GM23248 (cell line): ENCODE measurements around the gene VEGFC. TPM values are rescaled to one million over a fixed set of nuclear protein-coding genes. Genes with fewer than 3 reads are reported as not detected.

Experiments used
- DNase-seq: peaks from one replicate; pipeline ENCODE4 v3.0.0-alpha.2; 2015
- H2AFZ ChIP-seq: fragments of 200-600 bp; sonication (generic); 2 replicates; pipeline ENCODE4 v1.6.1; 2016; ENCODE audit warnings: antibody characterized with exemption
- H3F3A ChIP-seq: fragments of 200-600 bp; sonication (generic); 2 replicates; pipeline ENCODE4 v1.6.1; 2016; ENCODE audit warnings: mild to moderate bottlenecking, antibody characterized with exemption, mixed run types; ENCODE audit not compliant: insufficient read depth
- H3K27ac ChIP-seq: fragments of 200-600 bp; sonication (generic); 2 replicates; pipeline ENCODE4 v1.5.1; 2016; ENCODE audit warnings: mild to moderate bottlenecking
- H3K27me3 ChIP-seq: fragments of 200-600 bp; sonication (generic); replicated peaks from 2 replicates; pipeline ENCODE4 v1.6.1; 2016; ENCODE audit warnings: mild to moderate bottlenecking; ENCODE audit not compliant: insufficient read depth
- H3K36me3 ChIP-seq: fragments of 200-600 bp; sonication (generic); 2 replicates; pipeline ENCODE4 v1.6.1; 2016; ENCODE audit warnings: low read depth, mild to moderate bottlenecking
- H3K4me1 ChIP-seq: fragments of 200-600 bp; sonication (generic); 2 replicates; pipeline ENCODE4 v1.6.1; 2016; ENCODE audit warnings: mild to moderate bottlenecking; ENCODE audit not compliant: insufficient read depth
- H3K4me2 ChIP-seq: fragments of 200-600 bp; sonication (generic); one replicate; pipeline ENCODE4 v1.6.1; 2016; ENCODE audit warnings: mild to moderate bottlenecking; ENCODE audit not compliant: unreplicated experiment
- H3K4me3 ChIP-seq: fragments of 200-600 bp; sonication (generic); 2 replicates; pipeline ENCODE4 v1.5.1; 2016; ENCODE audit warnings: mild to moderate bottlenecking
- H3K79me2 ChIP-seq: fragments of 200-600 bp; sonication (generic); 2 replicates; pipeline ENCODE4 v1.6.1; 2016; ENCODE audit warnings: mild to moderate bottlenecking; ENCODE audit not compliant: insufficient read depth
- H3K9ac ChIP-seq: fragments of 200-600 bp; sonication (generic); 2 replicates; pipeline ENCODE4 v1.6.1; 2016; ENCODE audit warnings: mild to moderate bottlenecking
- H3K9me2 ChIP-seq: fragments of 200-600 bp; sonication (generic); 2 replicates; pipeline ENCODE4 v1.6.1; 2016; ENCODE audit warnings: mixed run types, mild to moderate bottlenecking, moderate library complexity; ENCODE audit not compliant: insufficient read depth
- H3K9me3 ChIP-seq: fragments of 200-600 bp; sonication (generic); one replicate; pipeline ENCODE4 v1.6.1; 2017; ENCODE audit warnings: low read depth
- H4K20me1 ChIP-seq: fragments of 200-600 bp; sonication (generic); 2 replicates; pipeline ENCODE4 v1.6.0; 2016; ENCODE audit not compliant: insufficient read depth
- EZH2 ChIP-seq: fragments of 200-600 bp; sonication (generic); IDR thresholded peaks from 2 replicates; pipeline ENCODE4 v1.6.1; 2018; ENCODE audit warnings: antibody characterized with exemption, mild to moderate bottlenecking; ENCODE audit not compliant: insufficient read depth, poor library complexity, severe bottlenecking
- EZH2phosphoT487 ChIP-seq: fragments of 200-600 bp; sonication (generic); IDR thresholded peaks from 2 replicates; pipeline ENCODE4 v1.6.1; 2018; ENCODE audit warnings: antibody characterized with exemption, moderate library complexity, mild to moderate bottlenecking, low read depth; ENCODE audit not compliant: insufficient read depth
- WGBS, 2 experiments: methylation state at CpG; one replicate each; pipeline ENCODE4 v1.1.6; 2015 to 2017; ENCODE audit warnings: low lambda C conversion rate in 2 of 2, low coverage in 1 of 2; ENCODE audit errors: missing lambda C conversion rate in 2 of 2; 5-methylcytosine and 5-hydroxymethylcytosine counted together
- in situ Hi-C: fragments of 300-500 bp; cut with MboI; formaldehyde crosslinking; loops from 2 replicates; pipeline ENCODE4 v1.15.0; 2020
- polyA plus RNA-seq: library from polyadenylated mRNA; unstranded; fragments of >200 nt; fragmentation: Nextera tagmentation; extraction: Ambion mirVana; gene quantifications from 2 replicates; pipeline ENCODE4 v1.2.1, GENCODE V29; 2016
- total RNA-seq: library from RNA; depleted of rRNA; stranded (reverse); fragments of >200 nt; shearing (Covaris generic); gene quantifications from 2 replicates; pipeline ENCODE4 v1.2.3, GENCODE V29; 2014

Gene VEGFC
- total and polyA plus RNA-seq, 2 experiments from 2014 or later = 21.7 to 56.3 TPM

GRCh38 chr4:176791591-176792325 is 964 bp downstream of the VEGFC start:
- peak overlapping the region; percentile 68 for H2AFZ ChIP-seq
- peaks cover 47% of the 10 kb centered on the region for H3K4me1 ChIP-seq
- WGBS, 2 experiments = 0 to 1% methylated on average over 44 to 45 of the region's 45 CpGs

GRCh38 chr4:176790398-176790797 is 2.3 kb downstream of the VEGFC start:
- H3K9me3 ChIP-seq = no peaks in the 10 kb centered on the region
- H2AFZ ChIP-seq = no peak overlapping the region
- peaks cover 69% of the 10 kb centered on the region for H3K79me2 ChIP-seq
- H4K20me1 ChIP-seq = no peaks in the 10 kb centered on the region
- H3K4me1 ChIP-seq = peaks cover 59% of the 10 kb centered on the region
- 0 out of 2 replicates have a peak, but pooled peaks cover 12% of the 10 kb centered on the region for H3K36me3 ChIP-seq
- H3K27ac ChIP-seq = peak overlapping the region; percentile 85
- TF ChIP-seq EZH2phosphoT487 (no peak), EZH2 (no peak)
- H3K9me2 ChIP-seq = no peaks in the 10 kb centered on the region
- no peaks in the 10 kb centered on the region for H3K27me3 ChIP-seq
- DNase-seq = peak; percentile 36
- WGBS, 2 experiments = 62 to 68% methylated on average over 4 of the region's 4 CpGs
- peak overlapping the region; percentile 93 for H3K9ac ChIP-seq
- in situ Hi-C loops = loop anchor here (25.0 kb wide), 2 partner anchors 247 to 547 kb away; no protein-coding TSS in a partner anchor
- H3K4me2 ChIP-seq = peak overlapping the region; percentile 85
- H3F3A ChIP-seq = peaks cover 70% of the 10 kb centered on the region
- H3K4me3 ChIP-seq = peak overlapping the region; percentile 89

More at GRCh38 chr4:176791591-176792325, 964 bp downstream of the VEGFC start:
- in situ Hi-C loops = loop anchor here (25.0 kb wide), 2 partner anchors 246 to 546 kb away; no protein-coding TSS in a partner anchor
- Histone ChIP-seq H3K4me2 (peak overlapping the region; percentile 85), H3K4me3 (peak overlapping the region; percentile 89), H3K27ac (peak overlapping the region; percentile 85), H3K79me2 (peaks cover 56% of the 10 kb centered on the region), H3K36me3 (0 out of 2 replicates have a peak, but pooled peaks cover 12% of the 10 kb centered on the region), H3K9me2 (no peaks in the 10 kb centered on the region), H3K9ac (peak overlapping the region; percentile 93), H3K27me3 (no peaks in the 10 kb centered on the region), H4K20me1 (no peaks in the 10 kb centered on the region), H3K9me3 (no peaks in the 10 kb centered on the region), H3F3A (peaks cover 66% of the 10 kb centered on the region)
- no peak for TF ChIP-seq EZH2phosphoT487
- no peak for TF ChIP-seq EZH2
- DNase-seq = peak; percentile 78

GRCh38 chr4:176789955-176790354 is 2.8 kb downstream of the VEGFC start:
- peaks cover 74% of the 10 kb centered on the region for H3K79me2 ChIP-seq
- in situ Hi-C loops = loop anchor here (25.0 kb wide), 2 partner anchors 247 to 547 kb away; no protein-coding TSS in a partner anchor
- 0 out of 2 replicates have a peak, but pooled peaks cover 12% of the 10 kb centered on the region for H3K36me3 ChIP-seq
- TF ChIP-seq EZH2 (no peak), EZH2phosphoT487 (peak; percentile 81; the same call in 1 of the 2 replicates)
- H3K27ac ChIP-seq = peak overlapping the region; percentile 85
- H3K4me2 ChIP-seq = peak overlapping the region; percentile 85
- no peaks in the 10 kb centered on the region for H3K9me3 ChIP-seq
- no peaks in the 10 kb centered on the region for H3K27me3 ChIP-seq
- no peak overlapping the region for H2AFZ ChIP-seq
- DNase-seq = peak; percentile 88
- WGBS, 2 experiments = 0 to 7% methylated on average over 1 of the region's 1 CpG
- peaks cover 70% of the 10 kb centered on the region for H3F3A ChIP-seq
- H3K4me3 ChIP-seq = peak overlapping the region; percentile 89
- peaks cover 63% of the 10 kb centered on the region for H3K4me1 ChIP-seq
- no peaks in the 10 kb centered on the region for H4K20me1 ChIP-seq
- peak overlapping the region; percentile 93 for H3K9ac ChIP-seq
- no peaks in the 10 kb centered on the region for H3K9me2 ChIP-seq

- no peak overlapping the region for H2AFZ ChIP-seq
- TF ChIP-seq EZH2phosphoT487 = no peak
- TF ChIP-seq EZH2 = no peak
- H3K4me3 ChIP-seq = peak overlapping the region; percentile 89
- peak overlapping the region; percentile 85 for H3K4me2 ChIP-seq
- H3K79me2 ChIP-seq = peaks cover 84% of the 10 kb centered on the region
- H3K9ac ChIP-seq = peak overlapping the region; percentile 93; the same call in 1 of the 2 replicates
- H3K9me2 ChIP-seq = no peaks in the 10 kb centered on the region
- no peaks in the 10 kb centered on the region for H3K9me3 ChIP-seq
- H4K20me1 ChIP-seq = no peaks in the 10 kb centered on the region
- no peak for DNase-seq
- H3F3A ChIP-seq = peaks cover 64% of the 10 kb centered on the region
- H3K4me1 ChIP-seq = peaks cover 56% of the 10 kb centered on the region
- in situ Hi-C loops = loop anchor here (25.0 kb wide), 2 partner anchors 248 to 548 kb away; no protein-coding TSS in a partner anchor
- WGBS, 2 experiments = 96% methylated on average over 6 of the region's 6 CpGs
- 0 out of 2 replicates have a peak, but pooled peaks cover 12% of the 10 kb centered on the region for H3K36me3 ChIP-seq
- no peaks in the 10 kb centered on the region for H3K27me3 ChIP-seq
- peak overlapping the region; percentile 85; the same call in 1 of the 2 replicates for H3K27ac ChIP-seq
These were observed 3.8 kb downstream of the VEGFC start for GRCh38 chr4:176788971-176789370.
